HepG2 (cell line): Measurements from ENCODE around the gene AP2A2. TPM values are rescaled to one million over a fixed set of nuclear protein-coding genes. Genes with fewer than 3 reads are reported as not detected.

ENCODE experiments used
- ATAC-seq: fragments of 200-7000 bp; cut with Tn5 transposase; 3 replicates; pipeline ENCODE4 v1.9.1; 2020; ENCODE audit warnings: mild to moderate bottlenecking, moderate library complexity
- BruUV-seq: library from RNA; stranded (reverse); fragments of 400-500 nt; replicated peaks from 2 replicates; lab custom pipeline; 2021; lab: Mats Ljungman, UMichigan
- CTCF ChIA-PET: fragments of 300-600 bp; formaldehyde crosslinking; extraction: SDS; loops from one replicate; lab custom pipeline; 2021; ENCODE audit warnings: low total read pairs, inconsistent platforms, low intra/inter-chr PET ratio; lab: Yijun Ruan, JAX
- POLR2A ChIA-PET: fragments of 350-600 bp; sonication (Branson Sonifier 250); formaldehyde crosslinking; loops from one replicate; lab custom pipeline; 2020; ENCODE audit warnings: antibody characterized with exemption, inconsistent platforms; lab: Yijun Ruan, JAX
- DNase-seq: peaks from one replicate; pipeline ENCODE4 v3.0.0-alpha.2; 2015; ENCODE audit warnings: low spot score
- FAIRE-seq: peaks from 3 replicates; lab custom pipeline; 2011; peaks lifted over from hg19 to GRCh38; lab: Jason Lieb, UNC
- H2AFZ ChIP-seq: one replicate; pipeline ENCODE4 v1.6.1; 2011; ENCODE audit warnings: low read length, inconsistent platforms
- H3K27ac ChIP-seq: fragments of 300-600 bp; 3 replicates; pipeline ENCODE4 v1.8.0; 2011; ENCODE audit warnings: mixed run types, mild to moderate bottlenecking, mixed read lengths, low read length, inconsistent platforms; ENCODE audit not compliant: insufficient read depth; ENCODE audit errors: extremely low read length
- H3K27me3 ChIP-seq, 2 experiments: fragments of 200-600 bp in 1 of 2; 2 replicates in 1 of 2; 3 replicates in 1 of 2; pipeline versions ENCODE4 v1.6.0 to v1.8.0; 2011; ENCODE audit warnings: low read length in 2 of 2, mild to moderate bottlenecking in 2 of 2, moderate library complexity in 2 of 2, inconsistent platforms in 1 of 2; ENCODE audit not compliant: insufficient read depth in 2 of 2, control insufficient read depth in 1 of 2
- H3K36me3 ChIP-seq, 2 experiments: fragments of 200-600 bp in 1 of 2; replicated peaks in 1 of 2; 2 replicates in 1 of 2; 3 replicates in 1 of 2; pipeline versions ENCODE4 v1.5.1 to v1.8.0; 2011; ENCODE audit warnings: low read length in 2 of 2, inconsistent platforms in 1 of 2; ENCODE audit not compliant: insufficient read depth in 2 of 2, control insufficient read depth in 1 of 2
- H3K4me1 ChIP-seq: 2 replicates; pipeline ENCODE4 v1.5.1; 2012; ENCODE audit warnings: low read length, inconsistent platforms; ENCODE audit not compliant: insufficient read depth
- H3K4me2 ChIP-seq: 2 replicates; pipeline ENCODE4 v1.6.0; 2011; ENCODE audit warnings: low read depth, low read length, inconsistent platforms
- H3K4me3 ChIP-seq, 3 experiments: fragments of 200-600 bp in 1 of 3; sonication (generic), shearing (Covaris generic) in 1 of 3; replicated peaks in 1 of 3; 2 replicates each; pipeline ENCODE4 v1.5.1; 2011 to 2016; ENCODE audit warnings: low read length in 3 of 3, inconsistent platforms in 2 of 3, low read depth in 2 of 3, mild to moderate bottlenecking in 2 of 3, control low read depth in 1 of 3, mixed read lengths in 1 of 3; ENCODE audit not compliant: insufficient read depth in 1 of 3
- H3K79me2 ChIP-seq: one replicate; pipeline ENCODE4 v1.6.1; 2011; ENCODE audit warnings: low read length, inconsistent platforms; ENCODE audit not compliant: insufficient read depth
- H3K9ac ChIP-seq: 2 replicates; pipeline ENCODE4 v1.6.0; 2011; ENCODE audit warnings: mild to moderate bottlenecking, low read depth, low read length, inconsistent platforms; ENCODE audit not compliant: insufficient read depth
- H3K9me3 ChIP-seq: 2 replicates; pipeline ENCODE4 v1.5.1; 2012; ENCODE audit warnings: mild to moderate bottlenecking, low read length
- H4K20me1 ChIP-seq: 2 replicates; pipeline ENCODE4 v1.6.0; 2011; ENCODE audit warnings: inconsistent platforms, mild to moderate bottlenecking, low read length, moderate library complexity; ENCODE audit not compliant: insufficient read depth
- FOXJ3 ChIP-seq: sonication (generic); formaldehyde crosslinking; IDR thresholded peaks from 2 replicates; pipeline ENCODE4 v1.4.0; 2020; ENCODE audit warnings: missing genetic modification reagents, mild to moderate bottlenecking, borderline replicate concordance
- RXRB ChIP-seq: IDR thresholded peaks from 2 replicates; pipeline ENCODE4 v1.6.1; 2016; ENCODE audit warnings: borderline replicate concordance, missing genetic modification reagents, missing compliant biosample characterization
- SIN3A ChIP-seq: IDR thresholded peaks from 2 replicates; pipeline ENCODE4 v1.6.1; 2011; ENCODE audit warnings: low read depth, mild to moderate bottlenecking, control low read depth, low read length, borderline replicate concordance
- ZNF570 ChIP-seq: sonication (generic); formaldehyde crosslinking; IDR thresholded peaks from 2 replicates; pipeline ENCODE4 v1.4.0; 2020; ENCODE audit warnings: mild to moderate bottlenecking, missing genetic modification reagents, borderline replicate concordance
- WGBS: methylation state at CpG from one replicate; pipeline ENCODE4 v1.1.6; 2017; ENCODE audit warnings: low lambda C conversion rate; 5-methylcytosine and 5-hydroxymethylcytosine counted together
- in situ Hi-C: cut with HindIII; loops from 2 replicates; pipeline ENCODE4 v1.10.0; 2017; ENCODE audit warnings: low pct_unique_long_range_greater_than_20kb; ENCODE audit not compliant: extremely low pct_ligation_motif_present
- intact Hi-C: fragments of 100-400 bp; cut with micrococcal nuclease; formaldehyde crosslinking; loops from one replicate; pipeline ENCODE4 v1.10.0; 2022; ENCODE audit not compliant: unreplicated experiment
- polyA plus RNA-seq, 8 experiments: library from polyadenylated mRNA; depleted of rRNA in 3 of 8; stranded (reverse) in 7 of 8; unstranded in 1 of 8; fragments of >200 nt; fragmentation: Illumina TruSeq in 4 of 8; extraction: Trizol in 4 of 8; gene quantifications; 2 replicates each; pipeline versions ENCODE4 v1.2.1 to v1.2.3, GENCODE V29; 2011 to 2016; ENCODE audit warnings: low read depth in 4 of 8, missing spikeins in 1 of 8, mixed read lengths in 1 of 8; ENCODE audit not compliant: insufficient read depth in 1 of 8
- total RNA-seq, 5 experiments: library from RNA; depleted of rRNA; stranded (reverse); fragments of >200 nt; fragmentation: Illumina TruSeq; extraction: Trizol; gene quantifications; 2 replicates each; pipeline ENCODE4 v1.2.3, GENCODE V29; 2016; ENCODE audit warnings: low read depth in 1 of 5
- TF ChIP-seq, protein P1 (sequence below): sonication (generic); formaldehyde crosslinking; IDR thresholded peaks from 2 replicates; pipeline ENCODE4 v1.4.0; 2020; ENCODE audit warnings: missing genetic modification reagents
- TF ChIP-seq, protein P2 (sequence below): sonication (generic); formaldehyde crosslinking; IDR thresholded peaks from 2 replicates; pipeline ENCODE4 v1.4.0; 2020; ENCODE audit warnings: mild to moderate bottlenecking, missing genetic modification reagents
- TF ChIP-seq, protein P3 (sequence below): sonication (generic); formaldehyde crosslinking; IDR thresholded peaks from 2 replicates; pipeline ENCODE4 v1.9.0; 2022; ENCODE audit warnings: missing genetic modification reagents, mild to moderate bottlenecking, borderline replicate concordance
- TF ChIP-seq, protein P4 (sequence below): sonication (generic); formaldehyde crosslinking; conservative IDR thresholded peaks from 2 replicates; pipeline ENCODE4 v1.4.0; 2020; ENCODE audit warnings: missing genetic modification reagents
- TF ChIP-seq, protein P5 (sequence below): IDR thresholded peaks from 2 replicates; pipeline ENCODE4 v1.6.1; 2016; ENCODE audit warnings: missing biosample characterization, missing genetic modification reagents, low read depth

The AP2A2 gene
- total and polyA plus RNA-seq, 2 of the 13 experiments (the other 11 are each of a cell fraction or from before 2014, with no cell fraction given) = 25.7 to 75.7 TPM

DNA sequence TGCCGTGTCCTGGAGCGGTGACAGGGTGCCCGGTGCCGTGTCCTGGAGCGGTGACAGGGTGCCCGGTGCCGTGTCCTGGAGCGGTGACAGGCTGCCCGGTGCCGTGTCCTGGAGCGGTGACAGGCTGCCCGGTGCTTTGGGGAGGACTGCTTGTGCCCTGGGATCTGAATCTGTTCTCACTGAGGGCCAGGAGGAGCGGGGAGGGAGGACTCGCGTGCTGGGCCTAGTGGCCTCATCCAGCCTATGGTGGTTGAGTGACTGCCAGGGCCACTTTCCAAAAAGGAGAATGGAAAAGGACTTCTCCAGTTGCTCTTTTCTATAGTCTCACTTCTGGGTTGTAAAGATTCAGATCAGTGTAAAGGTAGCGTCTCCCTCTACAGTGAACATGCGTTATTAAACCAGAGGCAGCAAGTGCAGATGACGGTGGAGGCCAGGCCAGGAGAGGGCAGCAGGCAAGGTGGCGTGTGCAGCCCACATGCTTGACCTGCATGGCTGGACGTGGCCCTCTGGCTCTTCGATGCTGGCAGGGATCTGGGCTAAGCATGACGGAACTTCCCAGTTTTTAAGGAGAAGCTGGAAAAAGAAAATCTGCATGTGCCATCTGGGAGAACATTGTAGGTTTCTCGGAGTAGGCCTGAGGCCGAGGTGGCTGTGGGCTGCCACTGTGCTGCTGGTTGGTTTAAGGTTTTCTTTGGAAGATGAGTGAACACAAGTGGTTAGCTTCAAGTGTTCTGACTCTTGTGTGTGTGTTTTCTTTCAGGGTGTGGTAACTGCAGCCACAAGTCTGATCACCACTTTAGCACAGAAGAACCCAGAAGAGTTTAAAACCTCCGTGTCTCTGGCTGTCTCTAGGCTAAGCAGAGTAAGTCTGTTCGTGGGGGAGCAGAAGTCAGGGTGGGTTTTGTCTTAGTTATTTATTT, 55.0 kb downstream of the AP2A2 start (continued):
- TF ChIP-seq, protein P1, sequence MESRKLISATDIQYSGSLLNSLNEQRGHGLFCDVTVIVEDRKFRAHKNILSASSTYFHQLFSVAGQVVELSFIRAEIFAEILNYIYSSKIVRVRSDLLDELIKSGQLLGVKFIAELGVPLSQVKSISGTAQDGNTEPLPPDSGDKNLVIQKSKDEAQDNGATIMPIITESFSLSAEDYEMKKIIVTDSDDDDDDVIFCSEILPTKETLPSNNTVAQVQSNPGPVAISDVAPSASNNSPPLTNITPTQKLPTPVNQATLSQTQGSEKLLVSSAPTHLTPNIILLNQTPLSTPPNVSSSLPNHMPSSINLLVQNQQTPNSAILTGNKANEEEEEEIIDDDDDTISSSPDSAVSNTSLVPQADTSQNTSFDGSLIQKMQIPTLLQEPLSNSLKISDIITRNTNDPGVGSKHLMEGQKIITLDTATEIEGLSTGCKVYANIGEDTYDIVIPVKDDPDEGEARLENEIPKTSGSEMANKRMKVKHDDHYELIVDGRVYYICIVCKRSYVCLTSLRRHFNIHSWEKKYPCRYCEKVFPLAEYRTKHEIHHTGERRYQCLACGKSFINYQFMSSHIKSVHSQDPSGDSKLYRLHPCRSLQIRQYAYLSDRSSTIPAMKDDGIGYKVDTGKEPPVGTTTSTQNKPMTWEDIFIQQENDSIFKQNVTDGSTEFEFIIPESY (CRISPR knock-in tag) = 0 out of 2 replicates have a peak, but pooled peaks have one; percentile 27
- TF ChIP-seq SIN3A (no peak), FOXJ3 (CRISPR knock-in tag) (no peak)

DNA sequence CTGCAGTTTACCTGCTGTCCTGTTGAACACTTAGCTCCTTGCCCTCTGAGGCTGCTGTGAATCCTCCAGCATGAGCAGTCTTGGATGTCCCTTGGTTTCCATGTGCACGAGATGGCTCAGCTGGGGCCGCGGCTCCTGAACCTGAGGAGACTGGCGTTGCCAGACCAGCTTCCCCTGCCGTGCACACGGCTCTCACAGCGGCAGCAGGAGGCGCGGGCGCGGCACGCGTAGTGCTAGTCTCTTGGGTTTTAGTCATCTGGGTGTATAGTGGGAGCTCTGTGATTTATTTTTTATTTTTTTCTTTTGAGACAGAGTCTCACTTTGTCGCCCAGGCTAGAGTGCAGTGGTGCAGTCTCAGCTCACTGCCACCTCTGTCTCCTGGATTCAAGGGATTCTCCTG, 56.1 kb downstream of the AP2A2 start:
- no peak for ATAC-seq
- H3K9me3 ChIP-seq = no peaks in the 10 kb centered on the region
- H3K79me2 ChIP-seq = no peaks in the 10 kb centered on the region
- in situ Hi-C loops (no loop called here), intact Hi-C loops (no loop called here)
- H3K36me3 ChIP-seq = peaks cover 45 to 77% of the 10 kb centered on the region in 2 experiments
- no peak overlapping the region for H3K4me2 ChIP-seq
- H3K9ac ChIP-seq = no peak overlapping the region
- H3K4me3 ChIP-seq = no peak overlapping the region
- no TSS peak for BruUV-seq
- no peak for DNase-seq
- H3K27me3 ChIP-seq = no peaks in the 10 kb centered on the region
- H3K4me1 ChIP-seq = no peaks in the 10 kb centered on the region
- ChIA-PET CTCF (no interaction called here), POLR2A (no interaction called here)
- WGBS = 100% methylated on average over 12 of the region's 14 CpGs
- H2AFZ ChIP-seq = no peak overlapping the region
- H4K20me1 ChIP-seq = no peaks in the 10 kb centered on the region; the same call in 1 of the 2 replicates
- no peak overlapping the region for H3K27ac ChIP-seq
- FAIRE-seq = no peak
- no peak for TF ChIP-seq RXRB (CRISPR knock-in tag)
- TF ChIP-seq, protein P2, sequence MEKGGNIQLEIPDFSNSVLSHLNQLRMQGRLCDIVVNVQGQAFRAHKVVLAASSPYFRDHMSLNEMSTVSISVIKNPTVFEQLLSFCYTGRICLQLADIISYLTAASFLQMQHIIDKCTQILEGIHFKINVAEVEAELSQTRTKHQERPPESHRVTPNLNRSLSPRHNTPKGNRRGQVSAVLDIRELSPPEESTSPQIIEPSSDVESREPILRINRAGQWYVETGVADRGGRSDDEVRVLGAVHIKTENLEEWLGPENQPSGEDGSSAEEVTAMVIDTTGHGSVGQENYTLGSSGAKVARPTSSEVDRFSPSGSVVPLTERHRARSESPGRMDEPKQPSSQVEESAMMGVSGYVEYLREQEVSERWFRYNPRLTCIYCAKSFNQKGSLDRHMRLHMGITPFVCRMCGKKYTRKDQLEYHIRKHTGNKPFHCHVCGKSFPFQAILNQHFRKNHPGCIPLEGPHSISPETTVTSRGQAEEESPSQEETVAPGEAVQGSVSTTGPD (CRISPR knock-in tag) = no peak
- TF ChIP-seq, protein P3, sequence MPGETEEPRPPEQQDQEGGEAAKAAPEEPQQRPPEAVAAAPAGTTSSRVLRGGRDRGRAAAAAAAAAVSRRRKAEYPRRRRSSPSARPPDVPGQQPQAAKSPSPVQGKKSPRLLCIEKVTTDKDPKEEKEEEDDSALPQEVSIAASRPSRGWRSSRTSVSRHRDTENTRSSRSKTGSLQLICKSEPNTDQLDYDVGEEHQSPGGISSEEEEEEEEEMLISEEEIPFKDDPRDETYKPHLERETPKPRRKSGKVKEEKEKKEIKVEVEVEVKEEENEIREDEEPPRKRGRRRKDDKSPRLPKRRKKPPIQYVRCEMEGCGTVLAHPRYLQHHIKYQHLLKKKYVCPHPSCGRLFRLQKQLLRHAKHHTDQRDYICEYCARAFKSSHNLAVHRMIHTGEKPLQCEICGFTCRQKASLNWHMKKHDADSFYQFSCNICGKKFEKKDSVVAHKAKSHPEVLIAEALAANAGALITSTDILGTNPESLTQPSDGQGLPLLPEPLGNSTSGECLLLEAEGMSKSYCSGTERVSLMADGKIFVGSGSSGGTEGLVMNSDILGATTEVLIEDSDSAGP = no peak
- TF ChIP-seq ZNF570 (CRISPR knock-in tag) = no peak
- TF ChIP-seq, protein P4, sequence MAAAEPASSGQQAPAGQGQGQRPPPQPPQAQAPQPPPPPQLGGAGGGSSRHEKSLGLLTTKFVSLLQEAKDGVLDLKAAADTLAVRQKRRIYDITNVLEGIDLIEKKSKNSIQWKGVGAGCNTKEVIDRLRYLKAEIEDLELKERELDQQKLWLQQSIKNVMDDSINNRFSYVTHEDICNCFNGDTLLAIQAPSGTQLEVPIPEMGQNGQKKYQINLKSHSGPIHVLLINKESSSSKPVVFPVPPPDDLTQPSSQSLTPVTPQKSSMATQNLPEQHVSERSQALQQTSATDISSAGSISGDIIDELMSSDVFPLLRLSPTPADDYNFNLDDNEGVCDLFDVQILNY (CRISPR knock-in tag) = no peak
- TF ChIP-seq, protein P5, sequence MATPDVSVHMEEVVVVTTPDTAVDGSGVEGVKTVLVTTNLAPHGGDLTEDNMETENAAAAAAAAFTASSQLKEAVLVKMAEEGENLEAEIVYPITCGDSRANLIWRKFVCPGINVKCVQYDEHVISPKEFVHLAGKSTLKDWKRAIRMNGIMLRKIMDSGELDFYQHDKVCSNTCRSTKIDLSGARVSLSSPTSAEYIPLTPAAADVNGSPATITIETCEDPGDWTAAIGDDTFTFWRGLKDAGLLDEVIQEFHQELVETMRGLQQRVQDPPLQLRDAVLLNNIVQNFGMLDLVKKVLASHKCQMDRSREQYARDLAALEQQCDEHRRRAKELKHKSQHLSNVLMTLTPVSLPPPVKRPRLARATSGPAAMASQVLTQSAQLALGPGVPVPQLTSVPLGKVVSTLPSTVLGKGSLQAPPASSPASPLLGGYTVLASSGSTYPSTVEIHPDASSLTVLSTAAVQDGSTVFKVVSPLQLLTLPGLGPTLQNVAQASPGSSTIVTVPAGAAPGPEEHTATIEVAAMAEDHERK (CRISPR knock-in tag) = no peak
